Activated B cell treated with CpG ODN at 0.5 μM for 24 hours (primary cell): ENCODE measurements around the gene KCNQ2. TPM values are rescaled to one million over a fixed set of nuclear protein-coding genes. Genes with fewer than 3 reads are reported as not detected.

Source experiments
- ATAC-seq: fragments of 200-7000 bp; cut with Tn5 transposase; one replicate; pipeline ENCODE4 v1.10.0; 2021; ENCODE audit warnings: low read depth, mild to moderate bottlenecking, moderate library complexity
- CTCF ChIA-PET: fragments of 350-600 bp; sonication (Branson Sonifier 250); formaldehyde crosslinking; loops from one replicate; lab custom pipeline; 2021; ENCODE audit warnings: antibody characterized with exemption; lab: Charles Lee
- POLR2A ChIA-PET: fragments of 350-600 bp; sonication (Branson Sonifier 250); formaldehyde crosslinking; loops from one replicate; lab custom pipeline; 2021; ENCODE audit warnings: antibody characterized with exemption; lab: Charles Lee
- DNase-seq: peaks from one replicate; pipeline ENCODE4 v3.0.0; 2022
- H3K27ac Mint-ChIP-seq: one replicate; pipeline ENCODE4 v1.8.0; 2020; ENCODE audit warnings: mixed read lengths
- H3K27me3 Mint-ChIP-seq: one replicate; pipeline ENCODE4 v1.8.0; 2021; ENCODE audit warnings: mixed read lengths
- H3K36me3 Mint-ChIP-seq: one replicate; pipeline ENCODE4 v1.8.0; 2021; ENCODE audit warnings: low read depth, mixed read lengths
- H3K4me1 Mint-ChIP-seq: one replicate; pipeline ENCODE4 v1.8.0; 2021; ENCODE audit warnings: mixed read lengths
- H3K4me3 Mint-ChIP-seq: one replicate; pipeline ENCODE4 v1.8.0; 2020; ENCODE audit warnings: mild to moderate bottlenecking, mixed read lengths
- H3K9me3 Mint-ChIP-seq: one replicate; pipeline ENCODE4 v1.8.0; 2020; ENCODE audit warnings: mixed read lengths
- intact Hi-C: fragments of 100-400 bp; cut with micrococcal nuclease; formaldehyde crosslinking; loops from one replicate; pipeline ENCODE4 v1.15.1; 2024
- total RNA-seq: library from RNA; stranded (reverse); gene quantifications from 2 replicates; pipeline ENCODE4 v1.2.3, GENCODE V29; 2022
- TF ChIP-seq, protein P1 (sequence below): fragments of 200-600 bp; IDR thresholded peaks from one replicate; pipeline ENCODE4 v1.8.0; 2022; ENCODE audit warnings: antibody characterized with exemption, mild to moderate bottlenecking

The KCNQ2 gene
- total RNA-seq, 1 donor from 2014 or later = not detected

DNA sequence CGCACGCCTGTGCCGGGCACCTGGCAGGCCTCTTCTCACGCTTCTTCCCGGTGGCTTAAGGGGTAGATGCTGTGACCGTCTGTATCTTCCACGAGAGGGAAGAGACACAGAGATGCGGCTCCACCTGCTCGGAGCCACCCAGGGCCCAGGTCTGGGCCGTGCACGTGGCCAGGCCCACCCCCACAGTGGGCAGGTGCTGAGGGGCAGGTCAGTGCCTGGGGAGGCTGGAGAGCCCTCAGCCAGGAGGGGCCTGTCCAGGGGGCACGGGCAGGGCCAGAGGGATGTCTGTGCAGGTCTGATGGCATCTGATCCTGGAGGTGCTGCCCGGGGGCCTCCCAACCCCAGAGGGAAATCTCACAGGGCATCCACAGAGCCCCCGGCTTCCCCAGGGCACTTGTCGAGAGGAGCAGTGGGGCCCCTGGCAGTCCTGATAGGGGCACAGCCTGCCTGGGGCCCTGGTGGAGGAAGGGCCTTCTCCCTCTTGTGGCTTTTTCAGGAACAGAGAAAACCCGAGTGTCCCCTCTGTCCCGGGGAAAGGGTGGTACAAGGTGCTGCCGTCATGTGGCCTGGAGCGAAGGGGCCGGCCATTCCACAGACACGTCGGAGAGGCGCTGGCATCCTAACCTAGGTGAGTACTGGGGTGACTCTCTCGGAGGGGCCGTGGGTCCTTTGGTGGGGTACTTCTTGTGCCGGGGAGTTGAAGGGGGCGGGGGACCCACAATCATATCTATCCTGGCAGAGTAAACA is 61.1 kb downstream of the KCNQ2 start:
- Mint-ChIP-seq H3K9me3 (no peaks in the 10 kb centered on the region), H3K36me3 (no peaks in the 10 kb centered on the region), H3K4me3 (no peak overlapping the region), H3K27me3 (no peaks in the 10 kb centered on the region), H3K27ac (no peak overlapping the region), H3K4me1 (no peaks in the 10 kb centered on the region)
- ChIA-PET POLR2A (no interaction called here), CTCF (no interaction called here)
- DNase-seq (no peak), ATAC-seq (no peak)
- TF ChIP-seq, protein P1, sequence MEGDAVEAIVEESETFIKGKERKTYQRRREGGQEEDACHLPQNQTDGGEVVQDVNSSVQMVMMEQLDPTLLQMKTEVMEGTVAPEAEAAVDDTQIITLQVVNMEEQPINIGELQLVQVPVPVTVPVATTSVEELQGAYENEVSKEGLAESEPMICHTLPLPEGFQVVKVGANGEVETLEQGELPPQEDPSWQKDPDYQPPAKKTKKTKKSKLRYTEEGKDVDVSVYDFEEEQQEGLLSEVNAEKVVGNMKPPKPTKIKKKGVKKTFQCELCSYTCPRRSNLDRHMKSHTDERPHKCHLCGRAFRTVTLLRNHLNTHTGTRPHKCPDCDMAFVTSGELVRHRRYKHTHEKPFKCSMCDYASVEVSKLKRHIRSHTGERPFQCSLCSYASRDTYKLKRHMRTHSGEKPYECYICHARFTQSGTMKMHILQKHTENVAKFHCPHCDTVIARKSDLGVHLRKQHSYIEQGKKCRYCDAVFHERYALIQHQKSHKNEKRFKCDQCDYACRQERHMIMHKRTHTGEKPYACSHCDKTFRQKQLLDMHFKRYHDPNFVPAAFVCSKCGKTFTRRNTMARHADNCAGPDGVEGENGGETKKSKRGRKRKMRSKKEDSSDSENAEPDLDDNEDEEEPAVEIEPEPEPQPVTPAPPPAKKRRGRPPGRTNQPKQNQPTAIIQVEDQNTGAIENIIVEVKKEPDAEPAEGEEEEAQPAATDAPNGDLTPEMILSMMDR = no peak
- intact Hi-C loops = no loop called here

DNA sequence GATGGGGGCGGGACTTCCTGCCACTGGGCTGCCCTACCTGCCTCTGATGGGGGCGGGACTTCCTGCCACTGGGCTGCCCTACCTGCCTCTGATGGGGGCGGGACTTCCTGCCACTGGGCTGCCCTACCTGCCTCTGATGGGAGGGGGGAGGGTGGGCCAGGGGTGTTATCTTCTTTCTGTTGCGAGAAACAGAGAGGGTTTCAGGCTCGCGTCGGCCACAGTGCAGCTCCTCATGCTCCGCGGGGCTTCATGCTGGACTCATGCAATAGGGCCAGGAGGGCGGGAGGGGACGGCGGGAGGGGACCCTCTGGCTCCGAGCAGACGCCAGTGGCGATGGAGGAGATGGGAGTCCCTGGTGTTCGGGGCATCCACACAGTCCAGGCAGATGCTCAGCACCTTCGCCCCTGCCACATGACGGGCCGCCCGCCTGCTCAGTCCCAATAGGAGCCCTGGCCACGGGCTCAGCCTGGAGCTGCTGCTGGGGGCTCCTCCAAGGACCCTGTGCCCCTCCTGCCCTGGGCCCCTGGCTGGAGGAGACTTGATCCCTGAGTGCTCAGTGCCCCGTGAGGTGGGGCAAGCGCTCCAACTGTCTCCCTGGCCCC is 62.5 kb downstream of the KCNQ2 start:
- TF ChIP-seq, protein P1 = no peak
- ChIA-PET CTCF (no interaction called here), POLR2A (no interaction called here)
- Mint-ChIP-seq H3K36me3 (no peaks in the 10 kb centered on the region), H3K27ac (no peak overlapping the region), H3K4me1 (no peaks in the 10 kb centered on the region), H3K9me3 (no peaks in the 10 kb centered on the region), H3K4me3 (no peak overlapping the region), H3K27me3 (no peaks in the 10 kb centered on the region)
- ATAC-seq (no peak), DNase-seq (no peak)
- intact Hi-C loops = no loop called here

DNA sequence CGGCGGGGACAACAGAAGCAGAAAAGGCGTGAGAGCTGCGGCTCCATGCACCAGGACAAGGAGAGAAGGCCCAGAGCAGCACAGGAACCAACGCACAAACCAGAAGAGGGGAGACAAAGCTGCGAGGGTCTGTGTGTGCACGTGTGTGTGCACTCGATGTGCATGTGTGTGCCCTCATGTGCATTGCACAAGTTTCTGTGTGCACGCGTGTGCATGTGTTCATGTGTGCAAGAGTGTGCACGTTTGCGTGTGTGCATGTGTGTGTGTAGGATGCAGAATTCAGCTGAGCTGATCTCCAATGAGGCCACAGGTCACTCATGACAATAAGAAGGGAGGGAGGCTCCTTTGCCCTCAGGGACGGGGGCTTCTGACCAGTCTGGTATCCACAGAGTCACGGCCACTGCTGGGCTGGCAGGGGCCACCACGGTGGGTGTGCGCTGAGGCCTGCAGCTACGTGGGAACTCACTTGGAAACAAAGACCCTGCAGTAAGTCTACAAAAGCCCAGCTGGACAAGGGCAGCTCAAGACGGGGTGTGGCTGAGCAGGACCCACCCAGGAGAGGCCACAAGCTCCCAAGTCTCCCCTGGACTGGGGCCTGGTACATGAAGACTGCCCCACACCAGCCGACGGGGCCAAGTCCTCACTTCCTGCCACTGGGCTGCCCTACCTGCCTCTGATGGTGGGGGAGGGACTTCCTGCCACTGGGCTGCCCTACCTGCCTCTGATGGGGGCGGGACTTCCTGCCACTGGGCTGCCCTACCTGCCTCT is 63.2 kb downstream of the KCNQ2 start:
- Mint-ChIP-seq H3K27ac (no peak overlapping the region), H3K4me3 (no peak overlapping the region), H3K36me3 (no peaks in the 10 kb centered on the region), H3K27me3 (no peaks in the 10 kb centered on the region), H3K4me1 (no peaks in the 10 kb centered on the region), H3K9me3 (no peaks in the 10 kb centered on the region)
- DNase-seq = no peak
- CTCF ChIA-PET = no interaction called here
- POLR2A ChIA-PET = no interaction called here
- intact Hi-C loops = no loop called here
- TF ChIP-seq, protein P1 = no peak
- ATAC-seq = no peak

DNA sequence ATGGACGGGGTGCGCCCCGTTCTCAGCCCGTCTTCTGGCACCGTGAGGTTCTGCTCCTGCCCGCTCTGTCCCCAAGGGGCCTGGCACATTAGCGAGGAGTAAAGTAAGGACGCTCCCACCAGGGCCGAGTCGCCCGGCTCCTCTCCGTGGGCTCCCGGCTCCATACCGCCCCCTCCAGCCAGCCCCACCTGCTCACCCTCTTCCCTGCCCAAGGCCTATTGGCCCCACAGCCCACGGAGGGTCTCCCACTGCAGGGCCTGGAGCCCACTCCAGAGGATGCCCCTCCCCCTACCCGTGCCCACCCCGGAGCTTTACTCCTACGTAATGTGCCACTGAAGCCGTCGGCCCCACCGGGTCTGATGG is 63.8 kb downstream of the KCNQ2 start:
- intact Hi-C loops = no loop called here
- TF ChIP-seq, protein P1 = no peak
- no peak overlapping the region for H3K4me3 Mint-ChIP-seq
- H3K27me3 Mint-ChIP-seq = no peaks in the 10 kb centered on the region
- CTCF ChIA-PET = no interaction called here
- no peaks in the 10 kb centered on the region for H3K4me1 Mint-ChIP-seq
- no peak overlapping the region for H3K27ac Mint-ChIP-seq
- no peaks in the 10 kb centered on the region for H3K9me3 Mint-ChIP-seq
- POLR2A ChIA-PET = no interaction called here
- H3K36me3 Mint-ChIP-seq = no peaks in the 10 kb centered on the region
- ATAC-seq (no peak), DNase-seq (no peak)
